ENCODE results near the gene CLDN18.

Gene CLDN18

GRCh38 chr3:138009476-138010272, at the start of gene CLDN18:
CLDN18 (plus strand) TSS chr3:138010165; CDS start chr3:138010226, 61 bp downstream.
- TF ChIP-seq CTCF (conservative IDR thresholded peaks at IDR 0.05; ENCODE audit: control insufficient read depth, insufficient read depth, low read depth, low read length) = no peak
- DNase-seq (ENCODE audit: low read depth) = no peak
- H3K4me3 ChIP-seq (ENCODE audit: control insufficient read depth, low read depth, low read length) = no peak within 1 kb of the TSS

- DNase-seq (ENCODE audit: low read depth) = no peak
- H3K4me3 ChIP-seq (ENCODE audit: control insufficient read depth, low read depth, low read length) = no peak overlapping the region
- no peak for TF ChIP-seq CTCF (conservative IDR thresholded peaks at IDR 0.05; ENCODE audit: control insufficient read depth, insufficient read depth, low read depth, low read length)
These were observed 47.7 kb upstream of the CLDN18 start for GRCh38 chr3:137962251-137962650.

- TF ChIP-seq CTCF (conservative IDR thresholded peaks at IDR 0.05; ENCODE audit: control insufficient read depth, insufficient read depth, low read depth, low read length) = no peak
- DNase-seq (ENCODE audit: low read depth) = no peak
- no peak overlapping the region for H3K4me3 ChIP-seq (ENCODE audit: control insufficient read depth, low read depth, low read length)
These were observed 46.5 kb upstream of the CLDN18 start for GRCh38 chr3:137963463-137963862.

GRCh38 chr3:137970914-137971831, 38.8 kb upstream of the CLDN18 start:
- peak; percentile 68 for DNase-seq (ENCODE audit: low read depth)
- H3K4me3 ChIP-seq (ENCODE audit: control insufficient read depth, low read depth, low read length) = no peak overlapping the region
- peak; percentile 89 for TF ChIP-seq CTCF (conservative IDR thresholded peaks at IDR 0.05; ENCODE audit: control insufficient read depth, insufficient read depth, low read depth, low read length)

GRCh38 chr3:137972396-137972795, 37.6 kb upstream of the CLDN18 start:
- no peak overlapping the region for H3K4me3 ChIP-seq (ENCODE audit: control insufficient read depth, low read depth, low read length)
- DNase-seq (ENCODE audit: low read depth) = no peak
- no peak for TF ChIP-seq CTCF (conservative IDR thresholded peaks at IDR 0.05; ENCODE audit: control insufficient read depth, insufficient read depth, low read depth, low read length)

GRCh38 chr3:137978328-137978727, 31.6 kb upstream of the CLDN18 start:
- TF ChIP-seq CTCF (conservative IDR thresholded peaks at IDR 0.05; ENCODE audit: control insufficient read depth, insufficient read depth, low read depth, low read length) = no peak
- no peak overlapping the region for H3K4me3 ChIP-seq (ENCODE audit: control insufficient read depth, low read depth, low read length)
- no peak for DNase-seq (ENCODE audit: low read depth)
